Muscle of leg (tissue), 11 donors: ENCODE data around the gene FLYWCH2. TPM values are rescaled to one million over a fixed set of nuclear protein-coding genes. Genes with fewer than 3 reads are reported as not detected.

ENCODE experiments used
- DNase-seq: peaks from one replicate; pipeline ENCODE4 v3.0.0; 2013
- H3K27ac ChIP-seq: one replicate; pipeline ENCODE4 v1.5.1; 2013; ENCODE audit warnings: mild to moderate bottlenecking, low read length, control low read depth
- H3K27me3 ChIP-seq: one replicate; pipeline ENCODE4 v1.6.1; 2013; ENCODE audit warnings: low read length; ENCODE audit not compliant: control insufficient read depth, insufficient read depth
- H3K36me3 ChIP-seq: one replicate; pipeline ENCODE4 v1.6.1; 2013; ENCODE audit warnings: low read length; ENCODE audit not compliant: control insufficient read depth, insufficient read depth
- H3K4me1 ChIP-seq: one replicate; pipeline ENCODE4 v1.6.1; 2013; ENCODE audit warnings: low read length; ENCODE audit not compliant: control insufficient read depth, insufficient read depth
- H3K4me3 ChIP-seq: one replicate; pipeline ENCODE4 v1.5.1; 2013; ENCODE audit warnings: low read length, control low read depth
- H3K9me3 ChIP-seq: replicated peaks from 2 replicates; pipeline ENCODE4 v1.6.1; 2013; ENCODE audit warnings: low read depth, low read length; ENCODE audit not compliant: control insufficient read depth
- WGBS: methylation state at CpG from one replicate; pipeline ENCODE4 v1.1.5; 2013; ENCODE audit warnings: missing lambda C conversion rate; ENCODE audit not compliant: insufficient coverage; 5-methylcytosine and 5-hydroxymethylcytosine counted together
- polyA plus RNA-seq, 8 donors: library from polyadenylated mRNA; unstranded; fragments of 120-200 nt; gene quantifications; one replicate each; pipeline versions ENCODE4 v1.2.1 to v1.2.3, GENCODE V29; 2013; ENCODE audit warnings: inconsistent platforms in 1 of 8, low replicate concordance in 1 of 8; ENCODE audit not compliant: insufficient read length in 8 of 8, insufficient read depth in 1 of 8
- total RNA-seq: library from RNA; stranded (reverse); fragments of 120-200 nt; gene quantifications from one replicate; pipeline ENCODE4 v1.2.4, GENCODE V29; 2013

Gene FLYWCH2
- total and polyA plus RNA-seq, 9 donors: 13.8 to 23.3 (median 21.5) TPM

- Histone ChIP-seq H3K27me3 (peaks cover 4% of the 10 kb centered on the region), H3K9me3 (peaks cover 6% of the 10 kb centered on the region), H3K36me3 (no peaks in the 10 kb centered on the region), H3K27ac (peak overlapping the region; percentile 99), H3K4me1 (peaks cover 8% of the 10 kb centered on the region), H3K4me3 (peak overlapping the region; percentile 82)
- DNase-seq: peak; percentile 44
- 10% methylated on average over 52 of the region's 52 CpGs for WGBS
Observed at GRCh38 chr16:2881783-2882649, 999 bp upstream of the FLYWCH2 start.

DNA sequence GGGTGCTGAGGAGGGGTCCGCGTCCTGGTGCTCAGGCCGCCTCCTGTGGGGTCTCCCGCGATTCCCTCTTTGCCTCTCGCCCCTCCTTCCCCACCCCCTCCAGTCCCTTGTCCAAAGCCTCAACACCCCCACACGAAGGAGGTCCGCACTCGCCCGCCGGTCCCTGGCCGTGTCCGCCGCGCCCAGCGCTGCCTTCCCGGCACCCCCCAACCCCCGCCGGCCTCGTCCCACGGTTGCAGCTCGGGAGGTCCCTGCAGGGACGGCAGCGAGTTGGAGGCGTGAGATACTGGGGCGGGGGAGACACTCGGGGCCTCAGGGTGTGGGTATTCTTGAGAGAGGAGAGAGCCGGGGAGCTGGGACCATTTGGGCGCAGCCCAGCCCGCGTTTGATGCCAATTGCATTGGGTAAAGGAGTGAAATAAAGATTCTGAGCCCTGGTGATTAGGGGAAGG is 468 bp downstream of the FLYWCH2 start:
- Histone ChIP-seq H3K4me1 (peaks cover 8% of the 10 kb centered on the region), H3K4me3 (peak overlapping the region; percentile 82), H3K36me3 (no peaks in the 10 kb centered on the region), H3K9me3 (peaks cover 6% of the 10 kb centered on the region), H3K27me3 (peaks cover 4% of the 10 kb centered on the region), H3K27ac (peak overlapping the region; percentile 99)
- peak; percentile 35 for DNase-seq
- WGBS: 0% methylated on average over 16 of the region's 31 CpGs

- Histone ChIP-seq H3K4me1 (peaks cover 8% of the 10 kb centered on the region), H3K4me3 (peak overlapping the region; percentile 82), H3K27ac (peak overlapping the region; percentile 99), H3K9me3 (peaks cover 6% of the 10 kb centered on the region), H3K27me3 (peaks cover 4% of the 10 kb centered on the region), H3K36me3 (no peaks in the 10 kb centered on the region)
- 59% methylated on average over 10 of the region's 18 CpGs for WGBS
- peak; percentile 32 for DNase-seq
Observed at GRCh38 chr16:2884041-2884451, 1.0 kb downstream of the FLYWCH2 start.

DNA sequence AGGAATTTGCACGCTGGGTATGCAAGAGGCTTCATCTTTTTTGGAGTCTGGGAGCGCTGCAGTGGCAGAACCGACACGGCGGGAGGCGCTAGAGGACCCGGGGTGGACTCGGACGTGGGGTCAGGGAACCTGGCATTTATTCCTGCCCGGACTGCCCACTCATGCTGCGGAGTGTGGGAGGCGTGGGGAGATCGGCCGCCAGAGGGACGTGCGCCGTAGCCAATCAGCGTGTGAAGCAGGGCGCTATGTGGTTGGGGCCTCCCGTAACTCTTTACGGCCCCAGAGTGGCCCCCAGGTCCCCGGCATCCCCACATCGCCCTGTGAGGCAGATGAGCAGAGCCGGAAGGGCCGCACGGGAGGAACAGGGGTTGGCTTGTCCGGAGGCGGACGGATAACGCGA is 11.2 kb downstream of the FLYWCH2 start:
- peaks cover 15% of the 10 kb centered on the region for H3K36me3 ChIP-seq
- no peak overlapping the region for H3K27ac ChIP-seq
- peaks cover 23% of the 10 kb centered on the region for H3K4me1 ChIP-seq
- DNase-seq: no peak
- H3K27me3 ChIP-seq: no peaks in the 10 kb centered on the region
- WGBS: 88% methylated on average over 31 of the region's 31 CpGs
- H3K4me3 ChIP-seq: no peak overlapping the region
- H3K9me3 ChIP-seq: no peaks in the 10 kb centered on the region

DNA sequence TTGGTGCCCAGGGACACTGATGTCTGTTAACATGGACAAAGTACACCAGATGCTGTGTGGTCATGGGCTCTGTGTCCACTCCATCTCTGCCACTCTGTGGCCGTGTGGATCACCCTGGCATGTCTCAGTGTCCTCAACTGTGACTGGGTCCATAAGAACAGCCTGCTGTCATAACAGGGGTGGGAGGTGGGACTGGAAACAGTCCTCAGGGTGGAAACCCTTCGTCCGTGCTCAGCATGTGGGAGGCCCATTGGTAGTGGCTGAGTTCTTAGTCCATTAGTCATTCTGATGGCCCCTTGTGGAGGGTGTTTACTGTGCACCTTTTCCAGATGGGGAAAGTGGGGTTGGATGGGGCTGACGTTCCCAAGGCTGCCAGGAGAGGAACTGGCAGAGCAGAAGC is 12.8 kb downstream of the FLYWCH2 start:
- DNase-seq: no peak
- no peaks in the 10 kb centered on the region for H3K27me3 ChIP-seq
- peaks cover 19% of the 10 kb centered on the region for H3K4me1 ChIP-seq
- no peaks in the 10 kb centered on the region for H3K9me3 ChIP-seq
- WGBS: 51% methylated on average over 4 of the region's 4 CpGs
- H3K4me3 ChIP-seq: no peak overlapping the region
- H3K27ac ChIP-seq: no peak overlapping the region
- H3K36me3 ChIP-seq: peaks cover 15% of the 10 kb centered on the region

- Histone ChIP-seq H3K4me3 (no peak overlapping the region), H3K9me3 (no peaks in the 10 kb centered on the region), H3K27me3 (no peaks in the 10 kb centered on the region), H3K4me1 (peaks cover 16% of the 10 kb centered on the region), H3K27ac (no peak overlapping the region), H3K36me3 (peaks cover 15% of the 10 kb centered on the region)
- DNase-seq: no peak
- 95% methylated on average over 16 of the region's 19 CpGs for WGBS
Observed at GRCh38 chr16:2896480-2897010, 13.5 kb downstream of the FLYWCH2 start.

- H3K27me3 ChIP-seq: no peaks in the 10 kb centered on the region
- H3K9me3 ChIP-seq: no peaks in the 10 kb centered on the region
- 69% methylated on average over 3 of the region's 7 CpGs for WGBS
- no peak overlapping the region for H3K27ac ChIP-seq
- no peak overlapping the region for H3K4me3 ChIP-seq
- no peak for DNase-seq
- peaks cover 15% of the 10 kb centered on the region for H3K36me3 ChIP-seq
- peaks cover 16% of the 10 kb centered on the region for H3K4me1 ChIP-seq
Observed at GRCh38 chr16:2897110-2897509, 14.1 kb downstream of the FLYWCH2 start.

GRCh38 chr16:2898831-2899563 is 16.0 kb downstream of the FLYWCH2 start:
- Histone ChIP-seq H3K4me1 (peaks cover 22% of the 10 kb centered on the region), H3K36me3 (peaks cover 15% of the 10 kb centered on the region), H3K4me3 (no peak overlapping the region), H3K9me3 (no peaks in the 10 kb centered on the region), H3K27me3 (no peaks in the 10 kb centered on the region), H3K27ac (no peak overlapping the region)
- 83% methylated on average over 4 of the region's 10 CpGs for whole genome bisulfite sequencing
- no peak for DNase-seq

- Histone ChIP-seq H3K9me3 (no peaks in the 10 kb centered on the region), H3K4me1 (peaks cover 24% of the 10 kb centered on the region), H3K27me3 (no peaks in the 10 kb centered on the region), H3K4me3 (no peak overlapping the region), H3K27ac (no peak overlapping the region), H3K36me3 (peaks cover 15% of the 10 kb centered on the region)
- WGBS: 94% methylated on average over 8 of the region's 13 CpGs
- no peak for DNase-seq
Observed at GRCh38 chr16:2899564-2900072, 16.6 kb downstream of the FLYWCH2 start.
